Glomerular endothelial cell (primary cell): ENCODE measurements around the gene LOC128125822.
"Not testable (repeated sequence)": the region's sequence is repeated elsewhere in the genome, so short reads cannot be mapped to it uniquely, and the experiment has no call there.

Experiments used
- DNase-seq: peaks from one replicate; pipeline ENCODE4 v3.0.0-alpha.2; 2011; ENCODE audit warnings: low read depth, low spot score; ENCODE audit errors: extremely low read depth

LOC128125822 gene

DNA sequence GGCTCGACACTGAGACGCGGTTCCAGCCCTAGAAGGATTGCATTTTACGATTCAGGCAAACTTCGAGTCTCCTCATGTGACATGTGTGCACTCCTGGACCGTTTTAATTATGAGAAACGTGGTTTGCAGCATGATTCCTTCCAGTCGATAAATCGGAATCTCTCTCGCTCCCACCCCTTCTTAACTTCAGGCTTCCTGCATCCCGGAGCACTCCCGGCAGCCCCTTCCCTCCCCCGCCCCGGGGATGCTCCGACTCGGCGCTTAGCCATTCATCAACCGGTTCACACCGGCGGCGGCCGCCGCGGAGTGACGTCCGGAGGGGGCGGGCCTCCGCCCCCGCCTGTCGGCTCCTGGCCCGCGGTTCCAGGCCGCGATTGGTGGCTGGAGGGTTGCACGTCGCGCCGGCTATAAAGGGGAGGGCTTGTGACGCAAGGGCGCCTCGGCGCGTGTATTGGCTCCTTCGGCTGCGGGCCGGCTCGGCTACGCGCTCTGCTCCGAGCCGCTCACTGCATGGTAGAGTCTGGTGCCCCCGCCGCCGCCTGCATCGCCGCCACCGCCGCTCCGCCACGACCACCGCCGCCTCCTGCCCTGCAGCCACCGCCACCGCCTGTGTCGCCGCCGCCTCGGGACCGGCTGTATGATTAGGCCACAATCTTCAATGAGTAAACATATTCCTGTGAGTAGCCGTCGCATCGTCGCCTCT, at the start of gene LOC128125822, which contains the start of gene PTP4A1:
LOC128125822 (plus strand) TSS at position 437 of the 703 bp plus-strand sequence.
PTP4A1 (plus strand) TSS at position 437 of the 703 bp plus-strand sequence. CDS start 4,401 bp downstream, outside the sequence.
- peak; percentile 56 for DNase-seq

- not testable (repeated sequence) for DNase-seq
These were observed 49.4 kb upstream of the LOC128125822 start for GRCh38 chr6:63522911-63523287.

DNA sequence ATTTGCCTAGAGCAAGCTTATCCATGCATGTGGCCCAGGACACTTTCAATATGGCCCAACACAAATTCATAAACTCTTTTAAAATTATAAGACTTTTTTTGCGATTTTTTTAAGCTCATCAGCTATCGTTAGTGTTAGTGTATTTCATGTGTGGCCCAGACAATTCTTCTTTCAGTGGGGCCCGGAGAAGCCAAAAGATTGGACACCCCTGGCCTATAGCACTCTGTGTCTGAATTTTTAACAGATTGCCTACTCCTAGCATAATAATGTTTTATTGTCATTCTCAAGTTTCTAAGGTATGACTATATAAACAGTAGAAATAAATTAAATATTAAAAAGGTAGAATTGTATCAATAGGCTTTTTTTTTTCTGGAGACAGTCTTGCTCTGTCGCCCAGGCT, 48.6 kb upstream of the LOC128125822 start:
- DNase-seq: no peak

GRCh38 chr6:63525186-63525878, 46.9 kb upstream of the LOC128125822 start:
- no peak for DNase-seq

DNA sequence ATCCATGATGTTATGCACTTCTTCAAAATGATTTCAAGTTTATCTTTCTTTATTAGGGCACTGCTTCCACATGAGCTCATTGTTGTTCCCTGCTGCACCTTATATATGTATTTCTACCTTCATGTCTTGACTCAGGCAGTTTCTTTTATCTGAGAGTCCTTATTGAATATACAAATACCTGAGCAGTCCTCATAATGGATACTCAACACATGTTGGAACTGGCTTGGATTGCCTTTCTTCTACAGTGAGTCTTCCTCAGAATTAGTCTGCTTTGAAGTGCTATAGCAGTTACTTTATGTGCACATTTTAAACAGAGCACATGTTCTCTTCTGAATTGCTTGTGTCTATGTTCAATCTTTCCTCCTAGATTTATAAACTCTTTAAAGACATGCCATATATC, 45.3 kb upstream of the LOC128125822 start:
- DNase-seq: no peak

DNA sequence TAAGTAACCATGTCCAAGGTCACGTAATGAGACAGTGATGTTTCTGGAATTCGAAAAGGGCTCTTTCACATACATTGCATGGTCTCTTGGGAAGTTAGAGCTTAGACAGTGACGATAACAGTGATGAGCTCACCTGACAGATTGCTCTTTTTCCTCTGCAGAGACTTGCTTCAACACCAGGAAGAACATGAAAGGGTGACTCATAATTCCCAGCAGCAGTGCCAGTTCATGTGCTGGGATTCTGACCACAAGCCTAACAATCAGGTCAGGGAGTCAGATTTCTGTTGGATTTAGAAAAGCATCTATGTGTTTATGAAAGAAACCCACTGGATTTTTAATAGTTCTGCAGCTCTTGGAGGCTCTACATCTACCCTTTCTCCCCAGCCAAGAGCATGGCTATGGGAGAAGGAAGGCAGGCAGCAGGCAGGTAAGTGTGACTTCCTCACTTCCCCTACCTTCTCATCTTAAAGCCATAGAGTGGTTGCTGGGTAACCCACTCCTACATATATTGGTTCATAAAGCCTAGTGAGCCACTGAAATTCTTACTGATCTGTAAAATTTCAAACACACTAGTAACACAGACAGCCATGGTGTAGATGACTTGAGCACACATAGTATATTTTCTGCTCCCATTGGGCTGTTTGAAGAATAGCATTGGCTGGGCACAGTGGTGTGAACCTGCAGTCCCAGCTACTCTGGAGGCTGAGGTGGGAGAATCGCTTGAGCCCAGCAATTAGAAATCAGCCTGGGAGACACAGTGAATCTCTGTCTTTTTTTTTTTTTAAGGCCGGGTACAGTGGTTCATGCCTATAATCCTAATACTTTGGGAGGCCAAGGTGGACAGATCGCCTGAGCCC, 44.4 kb upstream of the LOC128125822 start:
- DNase-seq: peak; percentile 22

DNA sequence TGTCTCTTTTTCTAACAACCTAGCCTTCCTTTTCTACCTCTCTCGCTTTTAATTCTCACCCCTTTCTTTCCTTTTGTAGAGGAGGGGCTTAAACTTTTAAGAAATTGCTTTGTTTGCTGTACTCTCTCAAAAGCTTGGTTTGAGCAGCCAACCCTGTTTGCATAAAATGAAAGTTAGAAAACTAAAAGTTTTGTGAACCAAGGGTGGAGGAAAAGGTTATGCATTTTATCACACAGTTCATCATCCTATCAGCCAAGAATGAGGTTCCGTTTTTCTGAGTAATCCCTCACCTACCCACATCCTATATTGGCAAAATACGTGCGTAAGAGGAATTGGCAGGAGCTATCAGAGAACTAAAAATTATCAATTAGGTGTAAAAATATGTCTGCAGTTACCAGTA, 42.8 kb upstream of the LOC128125822 start:
- no peak for DNase-seq

- no peak for DNase-seq
These were observed 42.1 kb upstream of the LOC128125822 start for GRCh38 chr6:63530182-63530581.

GRCh38 chr6:63530991-63531390, 41.3 kb upstream of the LOC128125822 start:
- no peak for DNase-seq

GRCh38 chr6:63533026-63533425, 39.3 kb upstream of the LOC128125822 start:
- no peak for DNase-seq

- no peak for DNase-seq
These were observed 38.3 kb upstream of the LOC128125822 start for GRCh38 chr6:63533952-63534351.

- DNase-seq: no peak
These were observed 34.9 kb upstream of the LOC128125822 start for GRCh38 chr6:63537201-63537958.

GRCh38 chr6:63537959-63538300, 34.4 kb upstream of the LOC128125822 start:
- no peak for DNase-seq

GRCh38 chr6:63538550-63538949, 33.7 kb upstream of the LOC128125822 start:
- no peak for DNase-seq

GRCh38 chr6:63543001-63543400, 29.3 kb upstream of the LOC128125822 start:
- DNase-seq: no peak

DNA sequence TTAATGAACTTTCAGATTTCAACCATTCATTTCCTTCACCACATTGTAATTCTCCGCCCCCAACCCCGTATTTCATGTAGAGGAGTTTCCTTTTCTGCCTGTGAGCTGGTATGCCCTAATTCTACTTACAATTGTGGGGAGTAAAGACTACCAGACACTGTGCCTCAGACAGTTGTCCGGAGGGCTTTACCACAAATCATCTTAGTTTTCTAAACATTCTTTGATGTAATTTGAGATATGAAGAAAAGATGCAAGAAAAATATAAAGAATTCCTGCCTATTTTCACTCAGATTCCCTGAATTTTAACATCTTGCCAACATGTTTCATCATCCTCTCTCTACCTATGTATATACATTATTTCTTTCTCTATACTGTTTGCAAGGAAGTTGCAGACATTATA, 28.3 kb upstream of the LOC128125822 start:
- no peak for DNase-seq

DNA sequence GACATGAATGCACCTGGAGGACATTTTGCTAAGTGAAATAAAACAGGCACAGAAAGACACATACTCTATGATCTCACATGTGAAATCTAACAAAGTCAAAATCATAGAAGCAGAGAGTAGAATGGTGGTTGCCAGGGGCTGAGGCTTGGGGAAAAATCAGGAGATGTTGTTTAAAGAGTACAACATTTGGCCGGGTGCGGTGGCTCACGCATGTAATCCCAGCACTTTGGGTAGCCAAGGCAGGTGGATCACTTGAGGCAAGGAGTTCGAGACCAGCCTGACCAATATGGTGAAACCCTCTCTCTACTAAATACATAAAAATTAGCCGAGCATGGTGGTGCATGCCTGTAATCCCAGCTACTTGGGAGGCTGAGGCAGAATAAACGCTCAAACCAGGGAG, 26.0 kb upstream of the LOC128125822 start:
- DNase-seq: no peak

DNA sequence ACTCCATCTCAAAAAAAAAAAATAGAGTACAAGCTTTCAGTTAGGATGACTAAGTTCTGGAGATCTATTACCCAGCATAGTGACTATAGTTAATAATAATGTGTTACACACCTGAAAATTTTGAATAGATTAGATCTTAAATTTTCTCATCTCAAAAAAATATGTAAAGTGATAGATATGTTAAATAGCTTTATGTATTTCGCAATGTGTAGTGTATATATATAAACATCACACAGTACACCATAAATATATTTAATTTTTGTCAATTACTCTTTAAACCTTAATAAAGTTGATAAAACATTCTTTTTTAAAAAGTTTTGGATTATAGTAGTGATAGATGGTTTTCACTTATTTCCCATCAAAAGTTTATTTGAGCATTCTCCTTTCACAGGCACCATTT, 25.6 kb upstream of the LOC128125822 start:
- no peak for DNase-seq

DNA sequence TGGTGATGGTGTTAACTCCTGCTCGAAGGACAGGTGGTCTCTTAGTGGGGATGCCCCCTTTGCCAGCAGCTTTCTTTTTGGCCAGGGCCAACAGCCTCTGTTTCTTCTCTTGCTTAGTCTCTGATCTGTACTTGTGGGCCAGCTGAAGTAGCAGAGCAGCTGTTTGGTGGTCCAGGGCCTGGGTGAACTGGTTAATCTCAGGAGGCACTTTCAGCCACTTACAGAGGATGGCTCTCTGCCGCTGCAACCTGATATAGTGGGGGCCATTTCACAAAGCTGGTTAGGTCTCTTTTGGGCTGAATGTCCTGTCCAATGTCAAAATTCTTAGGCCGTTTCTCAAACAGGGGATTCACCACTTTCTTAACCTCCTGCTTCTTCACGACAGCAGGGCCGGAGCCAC, 23.2 kb upstream of the LOC128125822 start:
- no peak for DNase-seq

GRCh38 chr6:63553208-63553607, 19.1 kb upstream of the LOC128125822 start:
- no peak for DNase-seq

- DNase-seq: no peak
These were observed 18.4 kb upstream of the LOC128125822 start for GRCh38 chr6:63553900-63554299.
